IMR-90 (cell line): ENCODE data around the gene CPA4. TPM values are rescaled to one million over a fixed set of nuclear protein-coding genes. Genes with fewer than 3 reads are reported as not detected.

Experiments used
- ATAC-seq: fragments of 200-7000 bp; cut with Tn5 transposase; 2 replicates; pipeline ENCODE4 v1.9.1; 2020; ENCODE audit warnings: low read depth, mild to moderate bottlenecking, moderate library complexity
- BruUV-seq: library from RNA; stranded (reverse); fragments of 400-500 nt; replicated peaks from 2 replicates; lab custom pipeline; 2021; lab: Mats Ljungman, UMichigan
- CTCF ChIA-PET: fragments of 300-600 bp; formaldehyde crosslinking; extraction: SDS; loops from one replicate; lab custom pipeline; 2021; ENCODE audit warnings: antibody characterized with exemption; lab: Yijun Ruan, JAX
- POLR2A ChIA-PET: fragments of 300-600 bp; sonication (Branson Sonifier 250); formaldehyde crosslinking; loops from one replicate; lab custom pipeline; 2022; ENCODE audit warnings: antibody characterized with exemption; ENCODE audit not compliant: unreplicated experiment; lab: Charles Lee
- DNase-seq: peaks from one replicate; pipeline ENCODE4 v3.0.0; 2013
- H2AFZ ChIP-seq: replicated peaks from 2 replicates; pipeline ENCODE3; 2013; ENCODE audit warnings: low read length, mild to moderate bottlenecking; ENCODE audit not compliant: poor library complexity
- H2AK5ac ChIP-seq: 2 replicates; pipeline ENCODE4 v1.6.1; 2013; ENCODE audit warnings: low read depth, low read length, inconsistent platforms
- H2AK9ac ChIP-seq: replicated peaks from 2 replicates; pipeline ENCODE3; 2013; ENCODE audit warnings: mild to moderate bottlenecking, low read depth, low read length, moderate library complexity; ENCODE audit not compliant: poor library complexity
- H2BK120ac ChIP-seq: 2 replicates; pipeline ENCODE4 v1.6.1; 2013; ENCODE audit warnings: low read depth, low read length, inconsistent platforms
- H2BK15ac ChIP-seq: 3 replicates; pipeline ENCODE4 v1.6.1; 2013; ENCODE audit warnings: low read depth, low read length, inconsistent platforms
- H2BK20ac ChIP-seq: 2 replicates; pipeline ENCODE4 v1.6.1; 2013; ENCODE audit warnings: low read depth, mild to moderate bottlenecking, inconsistent platforms, low read length, moderate library complexity
- H2BK5ac ChIP-seq: 2 replicates; pipeline ENCODE4 v1.6.1; 2013; ENCODE audit warnings: mild to moderate bottlenecking, low read depth, low read length, inconsistent platforms; ENCODE audit not compliant: poor library complexity, severe bottlenecking
- H3K14ac ChIP-seq: replicated peaks from 2 replicates; pipeline ENCODE4 v1.6.1; 2013; ENCODE audit warnings: low read depth, low read length, inconsistent platforms
- H3K18ac ChIP-seq: 2 replicates; pipeline ENCODE4 v1.6.1; 2013; ENCODE audit warnings: low read depth, low read length, control low read depth
- H3K23ac ChIP-seq: 2 replicates; pipeline ENCODE4 v1.6.1; 2013; ENCODE audit warnings: low read depth, low read length, inconsistent platforms
- H3K27ac ChIP-seq: 2 replicates; pipeline ENCODE4 v1.5.1; 2013; ENCODE audit warnings: mild to moderate bottlenecking, control low read depth, low read length; ENCODE audit not compliant: insufficient read depth
- H3K27me3 ChIP-seq: 2 replicates; pipeline ENCODE4 v1.6.1; 2013; ENCODE audit warnings: low read length; ENCODE audit not compliant: control insufficient read depth, insufficient read depth
- H3K36me3 ChIP-seq: 2 replicates; pipeline ENCODE4 v1.6.1; 2013; ENCODE audit warnings: low read length, mixed read lengths; ENCODE audit not compliant: control insufficient read depth, insufficient read depth
- H3K4ac ChIP-seq: 2 replicates; pipeline ENCODE4 v1.6.1; 2013; ENCODE audit warnings: low read depth, low read length, inconsistent platforms
- H3K4me1 ChIP-seq: 2 replicates; pipeline ENCODE4 v1.6.1; 2013; ENCODE audit warnings: low read length, mixed read lengths; ENCODE audit not compliant: control insufficient read depth, insufficient read depth
- H3K4me2 ChIP-seq: 2 replicates; pipeline ENCODE4 v1.6.1; 2013; ENCODE audit warnings: low read depth, mild to moderate bottlenecking, control low read depth, low read length, moderate library complexity
- H3K4me3 ChIP-seq: 2 replicates; pipeline ENCODE4 v1.5.1; 2013; ENCODE audit warnings: low read depth, mild to moderate bottlenecking, control low read depth, low read length, moderate library complexity; ENCODE audit not compliant: insufficient read depth
- H3K56ac ChIP-seq: 2 replicates; pipeline ENCODE4 v1.6.1; 2013; ENCODE audit warnings: low read length, inconsistent platforms; ENCODE audit not compliant: insufficient read depth; ENCODE audit errors: extremely low read depth
- H3K79me1 ChIP-seq, 2 experiments: 2 replicates each; pipeline ENCODE4 v1.6.1; 2013; ENCODE audit warnings: low read length in 2 of 2, inconsistent platforms in 1 of 2, low read depth in 1 of 2
- H3K9ac ChIP-seq: 2 replicates; pipeline ENCODE4 v1.6.1; 2013; ENCODE audit warnings: low read depth, low read length, control low read depth
- H3K9me1 ChIP-seq: 2 replicates; pipeline ENCODE4 v1.6.1; 2013; ENCODE audit warnings: low read length, inconsistent platforms; ENCODE audit not compliant: insufficient read depth
- H3K9me3 ChIP-seq: 2 replicates; pipeline ENCODE4 v1.6.1; 2013; ENCODE audit warnings: low read length; ENCODE audit not compliant: control insufficient read depth, insufficient read depth
- H4K20me1 ChIP-seq: 2 replicates; pipeline ENCODE4 v1.6.1; 2013; ENCODE audit warnings: low read length, inconsistent platforms; ENCODE audit not compliant: insufficient read depth
- H4K5ac ChIP-seq: 2 replicates; pipeline ENCODE4 v1.6.1; 2013; ENCODE audit warnings: mild to moderate bottlenecking, low read depth, low read length, control low read depth
- H4K8ac ChIP-seq, 2 experiments: 2 replicates each; pipeline ENCODE4 v1.6.1; 2013; ENCODE audit warnings: low read depth in 2 of 2, low read length in 2 of 2, control low read depth in 1 of 2, inconsistent platforms in 1 of 2
- H4K91ac ChIP-seq: 2 replicates; pipeline ENCODE4 v1.6.1; 2013; ENCODE audit warnings: low read depth, low read length, inconsistent platforms; ENCODE audit not compliant: insufficient read depth
- MAFK ChIP-seq: IDR thresholded peaks from 2 replicates; pipeline ENCODE4 v1.6.1; 2012; ENCODE audit warnings: low read depth, low read length, improper control_type of control experiment
- MAZ ChIP-seq: IDR thresholded peaks from 2 replicates; pipeline ENCODE4 v1.6.1; 2012; ENCODE audit warnings: low read depth, mild to moderate bottlenecking, low read length, improper control_type of control experiment, moderate library complexity, borderline replicate concordance
- WGBS, 2 experiments: methylation state at CpG; one replicate each; pipeline versions ENCODE4 v1.1.5 to v1.1.7; 2013; ENCODE audit warnings: missing lambda C conversion rate in 2 of 2; ENCODE audit not compliant: insufficient read length in 1 of 2; ENCODE audit errors: extremely low coverage in 2 of 2; 5-methylcytosine and 5-hydroxymethylcytosine counted together
- dilution Hi-C: fragments of 300-500 bp; cut with HindIII; formaldehyde crosslinking; loops from one replicate; pipeline ENCODE4 v1.14.3; 2018; ENCODE audit warnings: low sequenced_read_pairs; ENCODE audit not compliant: unreplicated experiment
- in situ Hi-C: fragments of 300-500 bp; cut with MboI; formaldehyde crosslinking; loops from 3 replicates; pipeline ENCODE4 v1.14.3; 2019; ENCODE audit warnings: low sequenced_read_pairs, inconsistent platforms, mixed read lengths
- intact Hi-C: fragments of 100-400 bp; cut with micrococcal nuclease; formaldehyde crosslinking; loops from 2 replicates; pipeline ENCODE4 v1.10.0; 2022
- polyA plus RNA-seq, 3 experiments: library from polyadenylated mRNA; depleted of rRNA; stranded (reverse); fragments of >200 nt; gene quantifications; 2 replicates each; pipeline ENCODE4 v1.2.3, GENCODE V29; 2012; ENCODE audit warnings: low replicate concordance in 1 of 3
- total RNA-seq: library from RNA; depleted of rRNA; stranded (reverse); fragments of >200 nt; gene quantifications from 2 replicates; pipeline ENCODE4 v1.2.3, GENCODE V29; 2012; rRNA removed
- TF ChIP-seq, protein P1 (sequence below): fragments of 150-350 bp; IDR thresholded peaks from 2 replicates; pipeline ENCODE4 v1.6.1; 2017; ENCODE audit warnings: mild to moderate bottlenecking, antibody characterized with exemption, low read length, low read depth

The CPA4 gene
- total and polyA plus RNA-seq, 2 of the 4 experiments (the other 2 are of a cell fraction) = 316 to 365 TPM

GRCh38 chr7:130372402-130373165 lies 79.6 kb downstream of the CPA4 start:
- Histone ChIP-seq H3K4me3 (no peak overlapping the region), H3K79me1 (peaks cover 0 to 29% of the 10 kb centered on the region in 2 experiments; a peak in 1 of 4 replicates), H2BK15ac (peak overlapping the region; percentile 99), H3K27me3 (no peaks in the 10 kb centered on the region), H3K14ac (peak overlapping the region; percentile 98), H3K9ac (peak overlapping the region; percentile 70), H2BK20ac (peak overlapping the region; percentile 99), H3K23ac (peak overlapping the region; percentile 96), H3K4me2 (peak overlapping the region; percentile 3; the same call in 1 of the 2 replicates), H4K91ac (peak overlapping the region; percentile 99), H2AK9ac (peak overlapping the region; percentile 65), H3K18ac (peak overlapping the region; percentile 99), H4K8ac (peak overlapping the region; percentile 93 to 97), H2BK5ac (peak overlapping the region; percentile 89), H3K9me1 (peaks cover 42% of the 10 kb centered on the region), H3K27ac (peak overlapping the region; percentile 93), H2AFZ (peak overlapping the region; percentile 75), H4K5ac (peak overlapping the region; percentile 99), H4K20me1 (no peaks in the 10 kb centered on the region), H3K4ac (peak overlapping the region; percentile 97), H2BK120ac (peak overlapping the region; percentile 100), H2AK5ac (peak overlapping the region; percentile 100), H3K9me3 (peaks cover 4% of the 10 kb centered on the region; the same call in 1 of the 2 replicates), H3K36me3 (no peaks in the 10 kb centered on the region), H3K56ac (peak overlapping the region; percentile 98), H3K4me1 (peaks cover 45% of the 10 kb centered on the region)
- WGBS, 2 experiments = 100% methylated on average over 1 of the region's 11 CpGs; no CpG with 5 or more reads in 1 of the 2 experiments
- ChIA-PET CTCF (interaction anchor here (0.6 kb wide), 1 partner anchor 113 kb away, joined by 4 read pairs; no protein-coding TSS in a partner anchor), POLR2A (interaction anchor here (0.6 to 1.0 kb wide), 2 partner anchors 9 to 545 kb away, joined by 3 to 4 read pairs; no protein-coding TSS in a partner anchor)
- TF ChIP-seq, protein P1, sequence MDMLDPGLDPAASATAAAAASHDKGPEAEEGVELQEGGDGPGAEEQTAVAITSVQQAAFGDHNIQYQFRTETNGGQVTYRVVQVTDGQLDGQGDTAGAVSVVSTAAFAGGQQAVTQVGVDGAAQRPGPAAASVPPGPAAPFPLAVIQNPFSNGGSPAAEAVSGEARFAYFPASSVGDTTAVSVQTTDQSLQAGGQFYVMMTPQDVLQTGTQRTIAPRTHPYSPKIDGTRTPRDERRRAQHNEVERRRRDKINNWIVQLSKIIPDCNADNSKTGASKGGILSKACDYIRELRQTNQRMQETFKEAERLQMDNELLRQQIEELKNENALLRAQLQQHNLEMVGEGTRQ = no peak
- TF ChIP-seq MAFK (no peak), MAZ (no peak)
- in situ Hi-C loops = no loop called here
- DNase-seq (no peak), ATAC-seq (no peak; the same call in 1 of the 2 replicates)
- dilution Hi-C loops = no loop called here
- intact Hi-C loops = no loop called here
- BruUV-seq = no TSS peak

Other genes with a start within 250 kb of the CPA4 start
- gene ZC3HC1, start 241.8 kb upstream of the CPA4 start, total RNA-seq = 19.4 and 26.3 TPM in 2 replicates
- gene ZC3HC1, start 241.8 kb upstream of the CPA4 start, polyA plus RNA-seq (2012; rRNA removed) = 27.2 and 28.2 TPM in 2 replicates
- gene KLHDC10, start 222.6 kb upstream of the CPA4 start, total RNA-seq = 27.1 and 34.2 TPM in 2 replicates
- 12.4 and 13.3 TPM in 2 replicates for gene KLHDC10, start 222.6 kb upstream of the CPA4 start, polyA plus RNA-seq (2012; rRNA removed)
- gene TMEM209, start 87.8 kb upstream of the CPA4 start, total RNA-seq = 11.1 and 11.3 TPM in 2 replicates
- gene TMEM209, start 87.8 kb upstream of the CPA4 start, polyA plus RNA-seq (2012; rRNA removed) = 8.0 and 8.4 TPM in 2 replicates
- gene SSMEM1, start 85.3 kb upstream of the CPA4 start, total RNA-seq = not detected in 2 replicates
- 0.07 TPM in 1 of 2 replicates, not detected in the other for gene SSMEM1, start 85.3 kb upstream of the CPA4 start, polyA plus RNA-seq (2012; rRNA removed)
- not detected in 2 replicates for gene CPA2, start 26.3 kb upstream of the CPA4 start, total RNA-seq
- gene CPA2, start 26.3 kb upstream of the CPA4 start, polyA plus RNA-seq (2012; rRNA removed) = 0.05 TPM in 1 of 2 replicates, not detected in the other
- under 0.01 TPM in 1 of 2 replicates, not detected in the other for gene CPA5, start 51.7 kb downstream of the CPA4 start, total RNA-seq
- 0.53 and 0.86 TPM in 2 replicates for gene CPA5, start 51.7 kb downstream of the CPA4 start, polyA plus RNA-seq (2012; rRNA removed)
- not detected in 2 replicates for gene CPA1, start 87.3 kb downstream of the CPA4 start, total RNA-seq
- gene CPA1, start 87.3 kb downstream of the CPA4 start, polyA plus RNA-seq (2012; rRNA removed) = not detected in 2 replicates
- 11.1 and 12.2 TPM in 2 replicates for gene CEP41, start 147.9 kb downstream of the CPA4 start, total RNA-seq
- 18.8 and 21.9 TPM in 2 replicates for gene CEP41, start 147.9 kb downstream of the CPA4 start, polyA plus RNA-seq (2012; rRNA removed)
- gene MEST, start 198.9 kb downstream of the CPA4 start, total RNA-seq = 231 and 317 TPM in 2 replicates
- 167 and 219 TPM in 2 replicates for gene MEST, start 198.9 kb downstream of the CPA4 start, polyA plus RNA-seq (2012; rRNA removed)